HepG2 (cell line): ENCODE data around the gene HINT1. TPM values are rescaled to one million over a fixed set of nuclear protein-coding genes. Genes with fewer than 3 reads are reported as not detected.

Experiments
- ATAC-seq: fragments of 200-7000 bp; cut with Tn5 transposase; 3 replicates; pipeline ENCODE4 v1.9.1; 2020; ENCODE audit warnings: mild to moderate bottlenecking, moderate library complexity
- BruUV-seq: library from RNA; stranded (reverse); fragments of 400-500 nt; replicated peaks from 2 replicates; lab custom pipeline; 2021; lab: Mats Ljungman, UMichigan
- CTCF ChIA-PET: fragments of 300-600 bp; formaldehyde crosslinking; extraction: SDS; loops from one replicate; lab custom pipeline; 2021; ENCODE audit warnings: low total read pairs, inconsistent platforms, low intra/inter-chr PET ratio; lab: Yijun Ruan, JAX
- POLR2A ChIA-PET: fragments of 350-600 bp; sonication (Branson Sonifier 250); formaldehyde crosslinking; loops from one replicate; lab custom pipeline; 2020; ENCODE audit warnings: antibody characterized with exemption, inconsistent platforms; lab: Yijun Ruan, JAX
- DNase-seq: peaks from one replicate; pipeline ENCODE4 v3.0.0-alpha.2; 2015; ENCODE audit warnings: low spot score
- FAIRE-seq: peaks from 3 replicates; lab custom pipeline; 2011; peaks lifted over from hg19 to GRCh38; lab: Jason Lieb, UNC
- H2AFZ ChIP-seq: one replicate; pipeline ENCODE4 v1.6.1; 2011; ENCODE audit warnings: low read length, inconsistent platforms
- H3K27ac ChIP-seq: fragments of 300-600 bp; 3 replicates; pipeline ENCODE4 v1.8.0; 2011; ENCODE audit warnings: mixed run types, mild to moderate bottlenecking, mixed read lengths, low read length, inconsistent platforms; ENCODE audit not compliant: insufficient read depth; ENCODE audit errors: extremely low read length
- H3K27me3 ChIP-seq, 2 experiments: fragments of 200-600 bp in 1 of 2; 2 replicates in 1 of 2; 3 replicates in 1 of 2; pipeline versions ENCODE4 v1.6.0 to v1.8.0; 2011; ENCODE audit warnings: low read length in 2 of 2, mild to moderate bottlenecking in 2 of 2, moderate library complexity in 2 of 2, inconsistent platforms in 1 of 2; ENCODE audit not compliant: insufficient read depth in 2 of 2, control insufficient read depth in 1 of 2
- H3K36me3 ChIP-seq, 2 experiments: fragments of 200-600 bp in 1 of 2; replicated peaks in 1 of 2; 2 replicates in 1 of 2; 3 replicates in 1 of 2; pipeline versions ENCODE4 v1.5.1 to v1.8.0; 2011; ENCODE audit warnings: low read length in 2 of 2, inconsistent platforms in 1 of 2; ENCODE audit not compliant: insufficient read depth in 2 of 2, control insufficient read depth in 1 of 2
- H3K4me1 ChIP-seq: 2 replicates; pipeline ENCODE4 v1.5.1; 2012; ENCODE audit warnings: low read length, inconsistent platforms; ENCODE audit not compliant: insufficient read depth
- H3K4me2 ChIP-seq: 2 replicates; pipeline ENCODE4 v1.6.0; 2011; ENCODE audit warnings: low read depth, low read length, inconsistent platforms
- H3K4me3 ChIP-seq, 3 experiments: fragments of 200-600 bp in 1 of 3; sonication (generic), shearing (Covaris generic) in 1 of 3; replicated peaks in 1 of 3; 2 replicates each; pipeline ENCODE4 v1.5.1; 2011 to 2016; ENCODE audit warnings: low read length in 3 of 3, inconsistent platforms in 2 of 3, low read depth in 2 of 3, mild to moderate bottlenecking in 2 of 3, control low read depth in 1 of 3, mixed read lengths in 1 of 3; ENCODE audit not compliant: insufficient read depth in 1 of 3
- H3K79me2 ChIP-seq: one replicate; pipeline ENCODE4 v1.6.1; 2011; ENCODE audit warnings: low read length, inconsistent platforms; ENCODE audit not compliant: insufficient read depth
- H3K9ac ChIP-seq: 2 replicates; pipeline ENCODE4 v1.6.0; 2011; ENCODE audit warnings: mild to moderate bottlenecking, low read depth, low read length, inconsistent platforms; ENCODE audit not compliant: insufficient read depth
- H3K9me3 ChIP-seq: 2 replicates; pipeline ENCODE4 v1.5.1; 2012; ENCODE audit warnings: mild to moderate bottlenecking, low read length
- H4K20me1 ChIP-seq: 2 replicates; pipeline ENCODE4 v1.6.0; 2011; ENCODE audit warnings: inconsistent platforms, mild to moderate bottlenecking, low read length, moderate library complexity; ENCODE audit not compliant: insufficient read depth
- MAF1 ChIP-seq: sonication (generic); formaldehyde crosslinking; IDR thresholded peaks from 2 replicates; pipeline ENCODE4 v1.5.0; 2020; ENCODE audit warnings: missing genetic modification reagents, borderline replicate concordance
- PHF5A ChIP-seq: IDR thresholded peaks from one replicate; pipeline ENCODE4 v1.6.1; 2018; ENCODE audit warnings: low read depth, missing genetic modification reagents; ENCODE audit not compliant: unreplicated experiment
- ZNF20 ChIP-seq: sonication (generic); formaldehyde crosslinking; IDR thresholded peaks from 2 replicates; pipeline ENCODE4 v1.4.0; 2020; ENCODE audit warnings: mild to moderate bottlenecking, moderate library complexity, missing genetic modification reagents
- WGBS: methylation state at CpG from one replicate; pipeline ENCODE4 v1.1.6; 2017; ENCODE audit warnings: low lambda C conversion rate; 5-methylcytosine and 5-hydroxymethylcytosine counted together
- in situ Hi-C: cut with HindIII; loops from 2 replicates; pipeline ENCODE4 v1.10.0; 2017; ENCODE audit warnings: low pct_unique_long_range_greater_than_20kb; ENCODE audit not compliant: extremely low pct_ligation_motif_present
- intact Hi-C: fragments of 100-400 bp; cut with micrococcal nuclease; formaldehyde crosslinking; loops from one replicate; pipeline ENCODE4 v1.10.0; 2022; ENCODE audit not compliant: unreplicated experiment
- polyA plus RNA-seq, 8 experiments: library from polyadenylated mRNA; depleted of rRNA in 3 of 8; stranded (reverse) in 7 of 8; unstranded in 1 of 8; fragments of >200 nt; fragmentation: Illumina TruSeq in 4 of 8; extraction: Trizol in 4 of 8; gene quantifications; 2 replicates each; pipeline versions ENCODE4 v1.2.1 to v1.2.3, GENCODE V29; 2011 to 2016; ENCODE audit warnings: low read depth in 4 of 8, missing spikeins in 1 of 8, mixed read lengths in 1 of 8; ENCODE audit not compliant: insufficient read depth in 1 of 8
- total RNA-seq, 5 experiments: library from RNA; depleted of rRNA; stranded (reverse); fragments of >200 nt; fragmentation: Illumina TruSeq; extraction: Trizol; gene quantifications; 2 replicates each; pipeline ENCODE4 v1.2.3, GENCODE V29; 2016; ENCODE audit warnings: low read depth in 1 of 5
- TF ChIP-seq, protein P1 (sequence below): sonication (generic); formaldehyde crosslinking; IDR thresholded peaks from 2 replicates; pipeline ENCODE4 v1.4.0; 2020; ENCODE audit warnings: mild to moderate bottlenecking, missing genetic modification reagents

The HINT1 gene
- total and polyA plus RNA-seq, 2 of the 13 experiments (the other 11 are each of a cell fraction or from before 2014, with no cell fraction given): 428 to 997 TPM

DNA sequence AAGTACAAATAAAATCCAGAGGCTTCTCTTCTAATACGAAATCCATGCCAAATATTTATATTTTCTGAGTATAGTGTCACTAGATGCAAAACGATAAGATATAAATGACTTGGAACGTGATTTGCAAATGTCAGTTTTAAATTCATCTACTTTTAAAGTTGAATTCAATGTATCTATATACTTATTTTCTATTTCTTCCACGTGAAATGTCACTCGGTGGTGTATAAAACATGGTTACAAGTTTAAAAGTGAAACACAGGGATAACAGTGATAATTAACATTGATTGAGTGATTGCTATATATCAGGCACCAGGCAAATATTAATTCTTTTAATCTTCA, 54.8 kb downstream of the HINT1 start:
- in situ Hi-C loops: loop anchor here (25.0 kb wide), 3 partner anchors 248 to 1198 kb away; partner anchors contain the start of gene CHSY3
- ATAC-seq (no peak), DNase-seq (no peak), FAIRE-seq (no peak)
- no peaks in the 10 kb centered on the region for H3K27me3 ChIP-seq
- no peaks in the 10 kb centered on the region for H3K79me2 ChIP-seq
- no peak overlapping the region for H2AFZ ChIP-seq
- ChIA-PET POLR2A (no interaction called here), CTCF (interaction anchor here (1.7 to 1.8 kb wide), 2 partner anchors 238 to 1001 kb away, joined by 6 to 21 read pairs; no protein-coding TSS in a partner anchor)
- no peak overlapping the region for H3K9ac ChIP-seq
- no peak overlapping the region for H3K27ac ChIP-seq
- TF ChIP-seq PHF5A (CRISPR knock-in tag) (no peak), MAF1 (no peak), ZNF20 (CRISPR knock-in tag) (no peak)
- TF ChIP-seq, protein P1, sequence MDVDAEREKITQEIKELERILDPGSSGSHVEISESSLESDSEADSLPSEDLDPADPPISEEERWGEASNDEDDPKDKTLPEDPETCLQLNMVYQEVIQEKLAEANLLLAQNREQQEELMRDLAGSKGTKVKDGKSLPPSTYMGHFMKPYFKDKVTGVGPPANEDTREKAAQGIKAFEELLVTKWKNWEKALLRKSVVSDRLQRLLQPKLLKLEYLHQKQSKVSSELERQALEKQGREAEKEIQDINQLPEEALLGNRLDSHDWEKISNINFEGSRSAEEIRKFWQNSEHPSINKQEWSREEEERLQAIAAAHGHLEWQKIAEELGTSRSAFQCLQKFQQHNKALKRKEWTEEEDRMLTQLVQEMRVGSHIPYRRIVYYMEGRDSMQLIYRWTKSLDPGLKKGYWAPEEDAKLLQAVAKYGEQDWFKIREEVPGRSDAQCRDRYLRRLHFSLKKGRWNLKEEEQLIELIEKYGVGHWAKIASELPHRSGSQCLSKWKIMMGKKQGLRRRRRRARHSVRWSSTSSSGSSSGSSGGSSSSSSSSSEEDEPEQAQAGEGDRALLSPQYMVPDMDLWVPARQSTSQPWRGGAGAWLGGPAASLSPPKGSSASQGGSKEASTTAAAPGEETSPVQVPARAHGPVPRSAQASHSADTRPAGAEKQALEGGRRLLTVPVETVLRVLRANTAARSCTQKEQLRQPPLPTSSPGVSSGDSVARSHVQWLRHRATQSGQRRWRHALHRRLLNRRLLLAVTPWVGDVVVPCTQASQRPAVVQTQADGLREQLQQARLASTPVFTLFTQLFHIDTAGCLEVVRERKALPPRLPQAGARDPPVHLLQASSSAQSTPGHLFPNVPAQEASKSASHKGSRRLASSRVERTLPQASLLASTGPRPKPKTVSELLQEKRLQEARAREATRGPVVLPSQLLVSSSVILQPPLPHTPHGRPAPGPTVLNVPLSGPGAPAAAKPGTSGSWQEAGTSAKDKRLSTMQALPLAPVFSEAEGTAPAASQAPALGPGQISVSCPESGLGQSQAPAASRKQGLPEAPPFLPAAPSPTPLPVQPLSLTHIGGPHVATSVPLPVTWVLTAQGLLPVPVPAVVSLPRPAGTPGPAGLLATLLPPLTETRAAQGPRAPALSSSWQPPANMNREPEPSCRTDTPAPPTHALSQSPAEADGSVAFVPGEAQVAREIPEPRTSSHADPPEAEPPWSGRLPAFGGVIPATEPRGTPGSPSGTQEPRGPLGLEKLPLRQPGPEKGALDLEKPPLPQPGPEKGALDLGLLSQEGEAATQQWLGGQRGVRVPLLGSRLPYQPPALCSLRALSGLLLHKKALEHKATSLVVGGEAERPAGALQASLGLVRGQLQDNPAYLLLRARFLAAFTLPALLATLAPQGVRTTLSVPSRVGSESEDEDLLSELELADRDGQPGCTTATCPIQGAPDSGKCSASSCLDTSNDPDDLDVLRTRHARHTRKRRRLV (CRISPR knock-in tag): no peak
- no TSS peak for BruUV-seq
- no peak overlapping the region for H3K4me3 ChIP-seq
- no peaks in the 10 kb centered on the region for H3K4me1 ChIP-seq
- whole genome bisulfite sequencing: 2% methylated on average over 5 of the region's 5 CpGs
- H3K36me3 ChIP-seq: no peaks in the 10 kb centered on the region
- H3K4me2 ChIP-seq: no peak overlapping the region
- no peaks in the 10 kb centered on the region for H4K20me1 ChIP-seq
- intact Hi-C loops: loop anchor here (1.0 kb wide), 2 partner anchors 307 to 1001 kb away; no protein-coding TSS in a partner anchor
- no peaks in the 10 kb centered on the region for H3K9me3 ChIP-seq
